Measurements from ENCODE around the gene RASL11B.

DNA sequence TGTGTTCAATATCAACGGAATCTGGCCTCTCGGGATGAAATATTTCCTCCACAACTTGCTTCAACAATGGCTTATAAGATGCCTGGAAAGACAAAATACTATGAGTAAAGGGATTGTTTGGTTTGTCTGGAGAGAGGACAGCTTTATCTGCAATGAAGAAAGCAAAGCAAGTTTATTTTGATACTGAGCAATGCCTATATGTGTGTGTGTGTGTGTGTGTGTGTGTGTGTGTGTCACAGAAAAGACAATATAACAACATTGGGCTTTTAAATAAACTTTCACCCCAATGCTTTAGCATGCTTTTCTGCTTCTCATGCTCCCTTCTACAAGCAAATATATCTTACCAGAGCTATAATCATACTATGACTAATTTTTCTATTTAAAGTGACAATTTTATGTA, 45.4 kb downstream of the RASL11B start:
- TF ChIP-seq, protein P1, sequence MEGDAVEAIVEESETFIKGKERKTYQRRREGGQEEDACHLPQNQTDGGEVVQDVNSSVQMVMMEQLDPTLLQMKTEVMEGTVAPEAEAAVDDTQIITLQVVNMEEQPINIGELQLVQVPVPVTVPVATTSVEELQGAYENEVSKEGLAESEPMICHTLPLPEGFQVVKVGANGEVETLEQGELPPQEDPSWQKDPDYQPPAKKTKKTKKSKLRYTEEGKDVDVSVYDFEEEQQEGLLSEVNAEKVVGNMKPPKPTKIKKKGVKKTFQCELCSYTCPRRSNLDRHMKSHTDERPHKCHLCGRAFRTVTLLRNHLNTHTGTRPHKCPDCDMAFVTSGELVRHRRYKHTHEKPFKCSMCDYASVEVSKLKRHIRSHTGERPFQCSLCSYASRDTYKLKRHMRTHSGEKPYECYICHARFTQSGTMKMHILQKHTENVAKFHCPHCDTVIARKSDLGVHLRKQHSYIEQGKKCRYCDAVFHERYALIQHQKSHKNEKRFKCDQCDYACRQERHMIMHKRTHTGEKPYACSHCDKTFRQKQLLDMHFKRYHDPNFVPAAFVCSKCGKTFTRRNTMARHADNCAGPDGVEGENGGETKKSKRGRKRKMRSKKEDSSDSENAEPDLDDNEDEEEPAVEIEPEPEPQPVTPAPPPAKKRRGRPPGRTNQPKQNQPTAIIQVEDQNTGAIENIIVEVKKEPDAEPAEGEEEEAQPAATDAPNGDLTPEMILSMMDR (IDR thresholded peaks at IDR 0.05) = no peak
- no peak for TF ChIP-seq POLR2A (IDR thresholded peaks at IDR 0.05)
